ENCODE results near the gene BACH2.

Gene BACH2

DNA sequence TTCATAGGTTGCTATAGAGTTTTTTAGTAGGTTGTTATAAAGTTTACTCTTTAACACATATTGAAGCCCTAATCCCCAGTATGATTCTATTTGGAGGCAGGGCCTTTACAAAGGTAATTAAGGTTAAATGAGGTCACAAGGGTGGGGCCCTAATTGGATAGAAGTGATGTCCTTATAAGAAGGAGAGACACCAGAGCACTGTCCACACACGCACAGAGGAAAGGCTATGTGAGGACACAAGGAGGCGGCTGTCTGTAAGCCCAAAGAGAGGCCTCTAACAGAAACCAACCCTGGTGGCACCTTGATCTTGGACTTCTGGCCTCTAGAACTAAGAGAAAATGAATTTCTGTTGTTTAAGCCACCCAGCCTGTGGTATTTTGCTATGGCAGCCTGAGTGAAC lies 303.8 kb downstream of the BACH2 start:
- Histone ChIP-seq H2AK5ac (ENCODE audit: low read depth, low read length) (no peak overlapping the region), H4K91ac (ENCODE audit: low read depth, low read length, poor library complexity) (no peak overlapping the region), H3K9ac (ENCODE audit: low read depth, low read length, poor library complexity) (no peak overlapping the region), H3K14ac (ENCODE audit: low read length) (no peak overlapping the region), H2BK15ac (ENCODE audit: low read length) (no peak overlapping the region), H3K27ac (replicated peaks; ENCODE audit: low read length) (no peak overlapping the region), H4K8ac (ENCODE audit: low read depth, low read length) (no peak overlapping the region), H3K18ac (ENCODE audit: low read length) (no peak overlapping the region), H2AFZ (ENCODE audit: low read length) (no peak overlapping the region), H3K9me3 (replicated peaks in 1 of 2; ENCODE audit: control insufficient read depth in 2 of 2, insufficient read depth in 1 of 2, low read depth in 1 of 2, low read length in 2 of 2) (no peaks in the 10 kb centered on the region), H2BK5ac (ENCODE audit: low read length) (no peak overlapping the region), H3K4me1 (ENCODE audit: control insufficient read depth in 2 of 2, insufficient read depth in 1 of 2, low read depth in 1 of 2, low read length in 2 of 2) (peaks cover 0 to 4% of the 10 kb centered on the region in 2 donors), H3K36me3 (replicated peaks in 1 of 2; ENCODE audit: control insufficient read depth in 2 of 2, insufficient read depth in 2 of 2, low read length in 2 of 2) (no peaks in the 10 kb centered on the region), H3K23ac (ENCODE audit: low read depth, low read length, poor library complexity) (no peak overlapping the region), H3K79me1 (ENCODE audit: low read depth, low read length) (no peaks in the 10 kb centered on the region), H2BK12ac (ENCODE audit: low read length) (no peak overlapping the region), H2BK120ac (ENCODE audit: low read depth, low read length) (no peak overlapping the region), H3K27me3 (ENCODE audit: control insufficient read depth in 3 of 3, insufficient read depth in 3 of 3, low read depth in 1 of 3, low read length in 3 of 3) (no peaks in the 10 kb centered on the region), H3K4ac (ENCODE audit: low read length) (no peak overlapping the region), H3K4me3 (ENCODE audit: low read length in 2 of 2) (no peak overlapping the region), H3K4me2 (ENCODE audit: insufficient read depth, low read length, poor library complexity, severe bottlenecking) (no peak overlapping the region)
- no peak for DNase-seq (ENCODE audit: low spot score)
- no CpG with 5 or more reads among the region's 2 CpGs for WGBS, 2 donors (ENCODE audit: extremely low coverage in 2 of 2, insufficient read length in 2 of 2, insufficient replicate concordance in 1 of 2)

DNA sequence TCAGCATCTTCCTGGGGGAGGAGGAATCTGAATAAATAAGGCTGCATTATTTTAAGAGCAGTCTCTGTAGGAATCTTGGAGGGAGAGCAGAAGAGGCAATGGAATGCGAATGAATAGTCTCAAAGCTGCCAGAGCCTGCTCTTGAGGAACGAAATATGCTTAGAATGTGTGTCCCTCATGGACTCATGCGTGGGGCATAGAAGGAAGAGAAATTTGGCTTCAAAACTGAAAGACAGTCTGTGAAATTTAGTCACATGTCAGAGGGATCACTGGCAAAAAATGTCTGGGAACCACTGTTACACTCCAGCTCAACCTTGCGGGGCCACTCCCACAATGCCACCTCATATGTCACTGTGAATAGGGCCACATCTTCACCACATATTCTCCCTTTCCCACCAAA lies 306.9 kb downstream of the BACH2 start:
- Histone ChIP-seq H2BK15ac (ENCODE audit: low read length) (no peak overlapping the region), H3K27me3 (ENCODE audit: control insufficient read depth in 3 of 3, insufficient read depth in 3 of 3, low read depth in 1 of 3, low read length in 3 of 3) (no peaks in the 10 kb centered on the region), H3K18ac (ENCODE audit: low read length) (no peak overlapping the region), H2AFZ (ENCODE audit: low read length) (no peak overlapping the region), H3K9ac (ENCODE audit: low read depth, low read length, poor library complexity) (no peak overlapping the region), H3K23ac (ENCODE audit: low read depth, low read length, poor library complexity) (no peak overlapping the region), H2AK5ac (ENCODE audit: low read depth, low read length) (no peak overlapping the region), H2BK12ac (ENCODE audit: low read length) (no peak overlapping the region), H4K8ac (ENCODE audit: low read depth, low read length) (no peak overlapping the region), H3K4me2 (ENCODE audit: insufficient read depth, low read length, poor library complexity, severe bottlenecking) (no peak overlapping the region), H3K4me3 (ENCODE audit: low read length in 2 of 2) (no peak overlapping the region), H4K91ac (ENCODE audit: low read depth, low read length, poor library complexity) (no peak overlapping the region), H2BK5ac (ENCODE audit: low read length) (no peak overlapping the region), H3K27ac (replicated peaks; ENCODE audit: low read length) (no peak overlapping the region), H3K4me1 (ENCODE audit: control insufficient read depth in 2 of 2, insufficient read depth in 1 of 2, low read depth in 1 of 2, low read length in 2 of 2) (peaks cover 19 to 24% of the 10 kb centered on the region in 2 donors), H3K4ac (ENCODE audit: low read length) (no peak overlapping the region), H3K14ac (ENCODE audit: low read length) (no peak overlapping the region), H3K36me3 (replicated peaks in 1 of 2; ENCODE audit: control insufficient read depth in 2 of 2, insufficient read depth in 2 of 2, low read length in 2 of 2) (no peaks in the 10 kb centered on the region), H2BK120ac (ENCODE audit: low read depth, low read length) (no peak overlapping the region), H3K9me3 (replicated peaks in 1 of 2; ENCODE audit: control insufficient read depth in 2 of 2, insufficient read depth in 1 of 2, low read depth in 1 of 2, low read length in 2 of 2) (no peaks in the 10 kb centered on the region), H3K79me1 (ENCODE audit: low read depth, low read length) (no peaks in the 10 kb centered on the region)
- no peak for DNase-seq (ENCODE audit: low spot score)
- no CpG with 5 or more reads among the region's 4 CpGs for WGBS, 2 donors (ENCODE audit: extremely low coverage in 2 of 2, insufficient read length in 2 of 2, insufficient replicate concordance in 1 of 2)

DNA sequence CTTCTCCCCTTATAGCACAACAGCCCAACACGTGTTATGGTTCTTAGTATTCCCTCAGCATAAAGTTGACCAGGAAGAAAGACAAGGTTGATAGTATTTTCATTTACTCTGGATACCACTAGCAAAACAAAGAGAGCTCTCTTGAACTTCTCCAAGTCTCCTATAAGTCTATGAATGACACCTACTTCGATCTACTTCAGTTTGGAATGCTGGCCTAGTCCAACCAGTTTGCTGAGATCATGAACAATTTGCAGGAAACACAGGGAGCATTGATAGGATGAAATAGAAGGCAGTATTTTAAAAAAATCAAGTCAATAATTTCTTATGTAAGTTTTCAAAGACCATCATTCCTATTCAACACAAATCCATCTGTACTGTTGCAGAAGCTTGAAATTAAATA lies 308.8 kb downstream of the BACH2 start:
- Histone ChIP-seq H2BK5ac (ENCODE audit: low read length) (no peak overlapping the region), H2BK15ac (ENCODE audit: low read length) (no peak overlapping the region), H3K9me3 (replicated peaks in 1 of 2; ENCODE audit: control insufficient read depth in 2 of 2, insufficient read depth in 1 of 2, low read depth in 1 of 2, low read length in 2 of 2) (no peaks in the 10 kb centered on the region), H3K4me2 (ENCODE audit: insufficient read depth, low read length, poor library complexity, severe bottlenecking) (no peak overlapping the region), H3K27ac (replicated peaks; ENCODE audit: low read length) (no peak overlapping the region), H2BK12ac (ENCODE audit: low read length) (no peak overlapping the region), H4K91ac (ENCODE audit: low read depth, low read length, poor library complexity) (no peak overlapping the region), H2AK5ac (ENCODE audit: low read depth, low read length) (no peak overlapping the region), H3K4me3 (ENCODE audit: low read length in 2 of 2) (no peak overlapping the region), H3K18ac (ENCODE audit: low read length) (no peak overlapping the region), H3K9ac (ENCODE audit: low read depth, low read length, poor library complexity) (no peak overlapping the region), H3K23ac (ENCODE audit: low read depth, low read length, poor library complexity) (no peak overlapping the region), H3K79me1 (ENCODE audit: low read depth, low read length) (no peaks in the 10 kb centered on the region), H2BK120ac (ENCODE audit: low read depth, low read length) (no peak overlapping the region), H3K14ac (ENCODE audit: low read length) (no peak overlapping the region), H3K4me1 (ENCODE audit: control insufficient read depth in 2 of 2, insufficient read depth in 1 of 2, low read depth in 1 of 2, low read length in 2 of 2) (peaks cover 24 to 25% of the 10 kb centered on the region in 2 donors), H3K4ac (ENCODE audit: low read length) (no peak overlapping the region), H3K27me3 (ENCODE audit: control insufficient read depth in 3 of 3, insufficient read depth in 3 of 3, low read depth in 1 of 3, low read length in 3 of 3) (no peaks in the 10 kb centered on the region), H2AFZ (ENCODE audit: low read length) (no peak overlapping the region), H4K8ac (ENCODE audit: low read depth, low read length) (no peak overlapping the region), H3K36me3 (replicated peaks in 1 of 2; ENCODE audit: control insufficient read depth in 2 of 2, insufficient read depth in 2 of 2, low read length in 2 of 2) (no peaks in the 10 kb centered on the region)
- DNase-seq (ENCODE audit: low spot score), result no peak
- no CpG with 5 or more reads among the region's 2 CpGs for WGBS, 2 donors (ENCODE audit: extremely low coverage in 2 of 2, insufficient read length in 2 of 2, insufficient replicate concordance in 1 of 2)

DNA sequence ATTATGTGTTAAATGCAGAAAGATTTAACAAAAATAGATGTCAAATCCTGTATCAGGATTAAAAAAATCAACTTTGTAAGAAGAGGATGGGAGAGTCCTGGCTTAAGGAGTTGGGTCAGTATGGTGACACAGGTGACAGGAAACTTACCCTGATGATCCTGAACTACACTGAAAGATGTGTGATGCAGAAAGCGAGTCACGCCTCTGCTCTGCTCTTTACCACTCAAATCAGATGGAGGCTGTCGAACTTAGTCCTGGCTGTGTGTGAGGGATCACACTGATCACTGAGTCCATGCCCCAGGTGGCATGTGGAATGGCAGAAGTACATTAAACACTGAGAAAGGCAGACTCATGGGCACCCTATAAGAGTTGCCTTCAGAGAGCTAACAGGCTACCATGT lies 309.5 kb downstream of the BACH2 start:
- Histone ChIP-seq H3K9me3 (replicated peaks in 1 of 2; ENCODE audit: control insufficient read depth in 2 of 2, insufficient read depth in 1 of 2, low read depth in 1 of 2, low read length in 2 of 2) (no peaks in the 10 kb centered on the region), H3K14ac (ENCODE audit: low read length) (no peak overlapping the region), H3K18ac (ENCODE audit: low read length) (no peak overlapping the region), H3K79me1 (ENCODE audit: low read depth, low read length) (no peaks in the 10 kb centered on the region), H3K27ac (replicated peaks; ENCODE audit: low read length) (no peak overlapping the region), H2BK12ac (ENCODE audit: low read length) (no peak overlapping the region), H3K23ac (ENCODE audit: low read depth, low read length, poor library complexity) (no peak overlapping the region), H3K4ac (ENCODE audit: low read length) (no peak overlapping the region), H3K36me3 (replicated peaks in 1 of 2; ENCODE audit: control insufficient read depth in 2 of 2, insufficient read depth in 2 of 2, low read length in 2 of 2) (no peaks in the 10 kb centered on the region), H2BK120ac (ENCODE audit: low read depth, low read length) (no peak overlapping the region), H2AK5ac (ENCODE audit: low read depth, low read length) (no peak overlapping the region), H3K9ac (ENCODE audit: low read depth, low read length, poor library complexity) (no peak overlapping the region), H3K4me3 (ENCODE audit: low read length in 2 of 2) (no peak overlapping the region), H2BK5ac (ENCODE audit: low read length) (no peak overlapping the region), H3K4me1 (ENCODE audit: control insufficient read depth in 2 of 2, insufficient read depth in 1 of 2, low read depth in 1 of 2, low read length in 2 of 2) (peaks cover 24 to 26% of the 10 kb centered on the region in 2 donors), H4K8ac (ENCODE audit: low read depth, low read length) (no peak overlapping the region), H4K91ac (ENCODE audit: low read depth, low read length, poor library complexity) (no peak overlapping the region), H3K4me2 (ENCODE audit: insufficient read depth, low read length, poor library complexity, severe bottlenecking) (no peak overlapping the region), H2AFZ (ENCODE audit: low read length) (no peak overlapping the region), H3K27me3 (ENCODE audit: control insufficient read depth in 3 of 3, insufficient read depth in 3 of 3, low read depth in 1 of 3, low read length in 3 of 3) (no peaks in the 10 kb centered on the region), H2BK15ac (ENCODE audit: low read length) (no peak overlapping the region)
- DNase-seq (ENCODE audit: low spot score), result no peak
- WGBS, 2 donors (ENCODE audit: extremely low coverage in 2 of 2, insufficient read length in 2 of 2, insufficient replicate concordance in 1 of 2), result no CpG with 5 or more reads among the region's 3 CpGs
